HepG2 (cell line): ENCODE measurements around the gene SMYD1. TPM values are rescaled to one million over a fixed set of nuclear protein-coding genes. Genes with fewer than 3 reads are reported as not detected.
A peak's percentile ranks its signal among the peaks of the same experiment; 100 is the strongest.

Experiments used
- ATF4 ChIP-seq, 2 experiments: fragments of 450-650 bp in 1 of 2; sonication (generic) in 1 of 2; formaldehyde crosslinking; IDR thresholded peaks; 2 replicates each; pipeline versions ENCODE4 v1.5.0 to v1.8.0; 2020 to 2022; ENCODE audit warnings: mild to moderate bottlenecking in 1 of 2, missing genetic modification reagents in 1 of 2
- ELF3 ChIP-seq: IDR thresholded peaks from 2 replicates; pipeline ENCODE4 v1.6.1; 2016; ENCODE audit warnings: missing genetic modification reagents, missing compliant biosample characterization
- FOXJ3 ChIP-seq: sonication (generic); formaldehyde crosslinking; IDR thresholded peaks from 2 replicates; pipeline ENCODE4 v1.4.0; 2020; ENCODE audit warnings: missing genetic modification reagents, mild to moderate bottlenecking, borderline replicate concordance
- HHEX ChIP-seq: IDR thresholded peaks from 2 replicates; pipeline ENCODE4 v1.6.1; 2016; ENCODE audit warnings: control low read depth
- HINFP ChIP-seq: sonication (generic); formaldehyde crosslinking; IDR thresholded peaks from 2 replicates; pipeline ENCODE4 v1.4.0; 2020; ENCODE audit warnings: low read depth, mild to moderate bottlenecking, missing genetic modification reagents
- HMGA1 ChIP-seq: sonication (generic); formaldehyde crosslinking; conservative IDR thresholded peaks from 2 replicates; pipeline ENCODE4 v1.4.0; 2020; ENCODE audit warnings: missing genetic modification reagents
- MBNL3 ChIP-seq: fragments of 250-450 bp; sonication (Bioruptor Pico); conservative IDR thresholded peaks from 2 replicates; pipeline ENCODE4 v1.8.0; 2022; ENCODE audit warnings: mild to moderate bottlenecking, inconsistent platforms
- MED1 ChIP-seq: sonication (generic); formaldehyde crosslinking; IDR thresholded peaks from 2 replicates; pipeline ENCODE4 v1.4.0; 2020; ENCODE audit warnings: missing genetic modification reagents
- PATZ1 ChIP-seq: sonication (generic); formaldehyde crosslinking; IDR thresholded peaks from 2 replicates; pipeline ENCODE4 v1.4.0; 2020; ENCODE audit warnings: missing genetic modification reagents
- PAXIP1 ChIP-seq: sonication (generic); formaldehyde crosslinking; conservative IDR thresholded peaks from 2 replicates; pipeline ENCODE4 v1.4.0; 2020; ENCODE audit warnings: mild to moderate bottlenecking, missing genetic modification reagents, moderate library complexity
- RARA ChIP-seq: IDR thresholded peaks from 2 replicates; pipeline ENCODE4 v1.6.1; 2016; ENCODE audit warnings: missing genetic modification reagents, missing compliant biosample characterization
- RNF2 ChIP-seq: fragments of 450-650 bp; conservative IDR thresholded peaks from 2 replicates; pipeline ENCODE4 v1.6.1; 2016; ENCODE audit warnings: low read depth
- SPEN ChIP-seq: sonication (generic); formaldehyde crosslinking; IDR thresholded peaks from 2 replicates; pipeline ENCODE4 v1.5.1; 2020; ENCODE audit warnings: low read depth, mild to moderate bottlenecking, missing genetic modification reagents
- TCF7L2 ChIP-seq: IDR thresholded peaks from 2 replicates; pipeline ENCODE4 v1.6.1; 2011; ENCODE audit warnings: mild to moderate bottlenecking, low read depth, low read length, moderate library complexity
- TIGD3 ChIP-seq: sonication (generic); formaldehyde crosslinking; IDR thresholded peaks from 2 replicates; pipeline ENCODE4 v1.5.1; 2020; ENCODE audit warnings: mild to moderate bottlenecking, missing genetic modification reagents, borderline replicate concordance
- UBTF ChIP-seq: sonication (generic); formaldehyde crosslinking; IDR thresholded peaks from 2 replicates; pipeline ENCODE4 v1.4.0; 2020; ENCODE audit warnings: mild to moderate bottlenecking, missing genetic modification reagents
- ZNF17 ChIP-seq: sonication (generic); formaldehyde crosslinking; IDR thresholded peaks from 2 replicates; pipeline ENCODE4 v1.5.0; 2020; ENCODE audit warnings: mild to moderate bottlenecking, missing genetic modification reagents
- ZNF3 ChIP-seq: IDR thresholded peaks from 2 replicates; pipeline ENCODE4 v1.7.0; 2017; ENCODE audit warnings: inconsistent platforms
- ZNF430 ChIP-seq: sonication (generic); formaldehyde crosslinking; IDR thresholded peaks from 2 replicates; pipeline ENCODE4 v1.9.0; 2021; ENCODE audit warnings: mild to moderate bottlenecking, missing genetic modification reagents
- polyA plus RNA-seq, 8 experiments: library from polyadenylated mRNA; depleted of rRNA in 3 of 8; stranded (reverse) in 7 of 8; unstranded in 1 of 8; fragments of >200 nt; fragmentation: Illumina TruSeq in 4 of 8; extraction: Trizol in 4 of 8; gene quantifications; 2 replicates each; pipeline versions ENCODE4 v1.2.1 to v1.2.3, GENCODE V29; 2011 to 2016; ENCODE audit warnings: low read depth in 4 of 8, missing spikeins in 1 of 8, mixed read lengths in 1 of 8; ENCODE audit not compliant: insufficient read depth in 1 of 8
- total RNA-seq, 5 experiments: library from RNA; depleted of rRNA; stranded (reverse); fragments of >200 nt; fragmentation: Illumina TruSeq; extraction: Trizol; gene quantifications; 2 replicates each; pipeline ENCODE4 v1.2.3, GENCODE V29; 2016; ENCODE audit warnings: low read depth in 1 of 5

Gene SMYD1
- total and polyA plus RNA-seq, 2 of the 13 experiments (the other 11 are each of a cell fraction or from before 2014, with no cell fraction given) = not detected

- no peak for TF ChIP-seq PATZ1 (CRISPR knock-in tag)
- TF ChIP-seq TCF7L2 = no peak
- no peak for TF ChIP-seq ATF4 (CRISPR knock-in tag; IDR thresholded peaks at IDR 0.05)
- no peak for TF ChIP-seq ZNF430 (CRISPR knock-in tag)
- no peak for TF ChIP-seq MBNL3 (CRISPR knock-in tag)
- no peak for TF ChIP-seq UBTF (CRISPR knock-in tag)
- no peak for TF ChIP-seq ZNF3
- peak; percentile 55; the same call in 1 of the 2 replicates for TF ChIP-seq FOXJ3 (CRISPR knock-in tag)
- TF ChIP-seq HINFP (CRISPR knock-in tag) = no peak
- peak; percentile 63 for TF ChIP-seq PAXIP1 (CRISPR knock-in tag)
- no peak for TF ChIP-seq RNF2
- no peak for TF ChIP-seq HMGA1 (CRISPR knock-in tag)
- TF ChIP-seq ZNF17 = no peak
- 0 out of 2 replicates have a peak, but pooled peaks have one; percentile 14 for TF ChIP-seq SPEN (CRISPR knock-in tag)
- TF ChIP-seq TIGD3 = no peak
- TF ChIP-seq HHEX (CRISPR knock-in tag) = no peak
- 0 out of 2 replicates have a peak, but pooled peaks have one; percentile 30 for TF ChIP-seq MED1 (CRISPR knock-in tag)
- peak; percentile 31; the same call in 1 of the 2 replicates for TF ChIP-seq RARA
- 0 out of 2 replicates have a peak, but pooled peaks have one; percentile 41 for TF ChIP-seq ELF3 (CRISPR knock-in tag)
Measured at GRCh38 chr2:88146590-88146989, 79.0 kb downstream of the SMYD1 start (continued).
